ENCODE measurements around the gene ZSCAN23. TPM values are rescaled to one million over a fixed set of nuclear protein-coding genes. Genes with fewer than 3 reads are reported as not detected.
A peak's percentile ranks its signal among the peaks of the same experiment; 100 is the strongest.
"Not testable (repeated sequence)": the region's sequence is repeated elsewhere in the genome, so short reads cannot be mapped to it uniquely, and the experiment has no call there.

ZSCAN23 gene
- total RNA-seq, 1 donor from 2014 or later: 1.6 TPM

DNA sequence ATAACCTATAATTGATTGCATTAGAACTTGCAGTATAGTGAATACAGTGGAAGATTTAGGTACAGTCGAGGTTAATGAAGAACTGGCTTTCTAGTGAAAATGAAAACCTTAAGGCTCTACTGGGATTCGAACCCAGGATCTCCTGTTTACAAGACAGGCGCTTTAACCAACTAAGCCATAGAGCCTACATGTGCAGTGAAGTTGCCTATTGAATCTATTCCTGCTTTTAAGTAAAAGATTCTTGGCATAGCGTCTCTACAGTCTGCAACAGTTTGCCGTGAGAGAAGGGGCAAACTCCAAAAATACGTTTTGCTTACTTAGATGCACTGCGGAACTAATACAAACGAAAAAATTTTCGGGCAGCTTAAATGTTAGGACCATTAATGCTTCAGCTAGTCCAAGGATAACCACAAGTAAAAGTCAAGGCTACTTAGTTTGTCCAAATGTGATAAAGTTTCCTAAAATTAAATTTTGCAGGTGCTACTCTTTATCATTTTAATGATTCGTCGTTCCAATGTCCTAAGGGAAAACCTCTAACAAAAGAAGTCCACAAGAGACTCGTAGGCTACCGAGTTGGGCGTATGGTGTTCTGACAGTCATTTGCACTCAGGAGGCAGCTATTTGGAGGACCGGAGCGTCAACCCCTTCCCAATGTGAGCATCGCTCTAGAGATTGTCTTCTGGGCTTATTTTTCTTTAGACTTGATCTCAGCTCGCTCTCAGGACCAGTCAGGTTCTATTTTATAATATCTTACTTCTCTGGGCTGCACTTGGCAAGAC is 31.3 kb upstream of the ZSCAN23 start:
- DNase-seq (ENCODE audit: low read depth): peak; percentile 37
- Histone ChIP-seq H3K4me3 (ENCODE audit: low read depth, low read length) (peak overlapping the region; percentile 31), H3K27me3 (ENCODE audit: control insufficient read depth, insufficient read depth, low read length) (peaks cover 9% of the 10 kb centered on the region), H3K36me3 (ENCODE audit: control insufficient read depth, insufficient read depth, low read length) (no peaks in the 10 kb centered on the region)
- TF ChIP-seq, protein P1, sequence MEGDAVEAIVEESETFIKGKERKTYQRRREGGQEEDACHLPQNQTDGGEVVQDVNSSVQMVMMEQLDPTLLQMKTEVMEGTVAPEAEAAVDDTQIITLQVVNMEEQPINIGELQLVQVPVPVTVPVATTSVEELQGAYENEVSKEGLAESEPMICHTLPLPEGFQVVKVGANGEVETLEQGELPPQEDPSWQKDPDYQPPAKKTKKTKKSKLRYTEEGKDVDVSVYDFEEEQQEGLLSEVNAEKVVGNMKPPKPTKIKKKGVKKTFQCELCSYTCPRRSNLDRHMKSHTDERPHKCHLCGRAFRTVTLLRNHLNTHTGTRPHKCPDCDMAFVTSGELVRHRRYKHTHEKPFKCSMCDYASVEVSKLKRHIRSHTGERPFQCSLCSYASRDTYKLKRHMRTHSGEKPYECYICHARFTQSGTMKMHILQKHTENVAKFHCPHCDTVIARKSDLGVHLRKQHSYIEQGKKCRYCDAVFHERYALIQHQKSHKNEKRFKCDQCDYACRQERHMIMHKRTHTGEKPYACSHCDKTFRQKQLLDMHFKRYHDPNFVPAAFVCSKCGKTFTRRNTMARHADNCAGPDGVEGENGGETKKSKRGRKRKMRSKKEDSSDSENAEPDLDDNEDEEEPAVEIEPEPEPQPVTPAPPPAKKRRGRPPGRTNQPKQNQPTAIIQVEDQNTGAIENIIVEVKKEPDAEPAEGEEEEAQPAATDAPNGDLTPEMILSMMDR (IDR thresholded peaks at IDR 0.05; ENCODE audit: insufficient read depth, low read length, poor library complexity, severe bottlenecking): no peak

DNA sequence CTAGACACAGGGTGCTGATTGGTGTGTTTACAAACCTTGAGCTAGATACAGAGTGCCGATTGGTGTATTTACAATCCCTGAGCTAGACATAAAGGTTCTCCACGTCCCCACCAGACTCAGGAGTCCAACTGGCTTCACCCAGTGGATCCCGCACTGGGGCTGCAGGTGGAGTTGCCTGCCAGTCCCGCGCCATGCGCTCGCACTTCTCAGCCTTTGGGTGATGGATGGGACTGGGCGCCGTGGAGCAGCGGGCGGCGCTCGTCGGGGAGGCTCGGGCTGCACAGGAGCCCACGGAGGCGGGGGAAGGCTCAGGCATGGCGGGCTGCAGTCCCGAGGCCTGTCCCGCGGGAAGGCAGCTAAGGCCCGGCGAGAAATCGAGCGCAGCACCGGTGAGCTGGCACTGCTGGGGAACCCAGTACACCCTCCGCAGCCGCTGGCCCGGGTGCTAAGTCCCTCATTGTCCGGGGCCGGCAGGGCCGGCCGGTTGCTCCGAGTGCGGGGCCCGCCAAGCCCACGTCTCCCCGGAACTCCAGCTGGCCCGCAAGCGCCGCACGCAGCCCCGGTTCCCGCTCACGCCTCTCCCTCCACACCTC is 26.0 kb upstream of the ZSCAN23 start:
- not testable (repeated sequence) for H3K36me3 ChIP-seq (ENCODE audit: control insufficient read depth, insufficient read depth, low read length); H3K27me3 ChIP-seq (ENCODE audit: control insufficient read depth, insufficient read depth, low read length); H3K4me3 ChIP-seq (ENCODE audit: low read depth, low read length); DNase-seq (ENCODE audit: low read depth)

GRCh38 chr6:28468056-28468455 is 24.8 kb upstream of the ZSCAN23 start:
- Histone ChIP-seq H3K27me3 (ENCODE audit: control insufficient read depth, insufficient read depth, low read length) (no peaks in the 10 kb centered on the region), H3K36me3 (ENCODE audit: control insufficient read depth, insufficient read depth, low read length) (no peaks in the 10 kb centered on the region), H3K4me3 (ENCODE audit: low read depth, low read length) (no peak overlapping the region)
- DNase-seq (ENCODE audit: low read depth): no peak
- TF ChIP-seq, protein P1 (IDR thresholded peaks at IDR 0.05; ENCODE audit: insufficient read depth, low read length, poor library complexity, severe bottlenecking): no peak

DNA sequence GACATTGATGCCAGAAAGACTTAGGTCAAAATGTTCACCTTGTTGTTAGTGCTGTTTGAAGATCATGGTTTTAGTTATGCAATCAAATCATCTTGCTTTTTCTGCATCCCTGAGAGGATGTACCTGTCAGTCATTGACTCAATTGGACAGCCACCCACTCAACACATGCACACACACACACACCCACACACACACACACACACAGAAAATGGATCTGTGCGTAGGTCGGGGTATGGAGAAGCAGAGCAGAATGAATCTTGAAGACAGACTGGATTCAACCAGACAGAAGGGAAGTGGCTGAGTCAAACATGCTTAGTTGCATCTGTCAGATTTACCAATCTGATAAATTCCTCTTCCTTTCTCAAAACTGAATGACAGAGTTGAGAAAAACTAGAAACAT is 19.1 kb upstream of the ZSCAN23 start:
- no peaks in the 10 kb centered on the region for H3K36me3 ChIP-seq (ENCODE audit: control insufficient read depth, insufficient read depth, low read length)
- H3K4me3 ChIP-seq (ENCODE audit: low read depth, low read length): no peak overlapping the region
- DNase-seq (ENCODE audit: low read depth): no peak
- TF ChIP-seq, protein P1 (IDR thresholded peaks at IDR 0.05; ENCODE audit: insufficient read depth, low read length, poor library complexity, severe bottlenecking): no peak
- H3K27me3 ChIP-seq (ENCODE audit: control insufficient read depth, insufficient read depth, low read length): no peaks in the 10 kb centered on the region

GRCh38 chr6:28458568-28458967 is 15.3 kb upstream of the ZSCAN23 start:
- Histone ChIP-seq H3K27me3 (ENCODE audit: control insufficient read depth, insufficient read depth, low read length) (peaks cover 5% of the 10 kb centered on the region), H3K4me3 (ENCODE audit: low read depth, low read length) (no peak overlapping the region), H3K36me3 (ENCODE audit: control insufficient read depth, insufficient read depth, low read length) (no peaks in the 10 kb centered on the region)
- no peak for DNase-seq (ENCODE audit: low read depth)
- TF ChIP-seq, protein P1 (IDR thresholded peaks at IDR 0.05; ENCODE audit: insufficient read depth, low read length, poor library complexity, severe bottlenecking): no peak

GRCh38 chr6:28449056-28449455 is 5.8 kb upstream of the ZSCAN23 start:
- TF ChIP-seq, protein P1 (IDR thresholded peaks at IDR 0.05; ENCODE audit: insufficient read depth, low read length, poor library complexity, severe bottlenecking): no peak
- Histone ChIP-seq H3K36me3 (ENCODE audit: control insufficient read depth, insufficient read depth, low read length) (no peaks in the 10 kb centered on the region), H3K4me3 (ENCODE audit: low read depth, low read length) (no peak overlapping the region), H3K27me3 (ENCODE audit: control insufficient read depth, insufficient read depth, low read length) (peaks cover 3% of the 10 kb centered on the region)
- no peak for DNase-seq (ENCODE audit: low read depth)

- H3K4me3 ChIP-seq (ENCODE audit: low read depth, low read length): peak overlapping the region; percentile 47
- DNase-seq (ENCODE audit: low read depth); H3K36me3 ChIP-seq (ENCODE audit: control insufficient read depth, insufficient read depth, low read length); H3K27me3 ChIP-seq (ENCODE audit: control insufficient read depth, insufficient read depth, low read length): not testable (repeated sequence)
Measured at GRCh38 chr6:28447512-28447906, 4.2 kb upstream of the ZSCAN23 start.
